Measurements from ENCODE around the gene MRPL43.
"Not testable (repeated sequence)": the region's sequence is repeated elsewhere in the genome, so short reads cannot be mapped to it uniquely, and the experiment has no call there.

Gene MRPL43

DNA sequence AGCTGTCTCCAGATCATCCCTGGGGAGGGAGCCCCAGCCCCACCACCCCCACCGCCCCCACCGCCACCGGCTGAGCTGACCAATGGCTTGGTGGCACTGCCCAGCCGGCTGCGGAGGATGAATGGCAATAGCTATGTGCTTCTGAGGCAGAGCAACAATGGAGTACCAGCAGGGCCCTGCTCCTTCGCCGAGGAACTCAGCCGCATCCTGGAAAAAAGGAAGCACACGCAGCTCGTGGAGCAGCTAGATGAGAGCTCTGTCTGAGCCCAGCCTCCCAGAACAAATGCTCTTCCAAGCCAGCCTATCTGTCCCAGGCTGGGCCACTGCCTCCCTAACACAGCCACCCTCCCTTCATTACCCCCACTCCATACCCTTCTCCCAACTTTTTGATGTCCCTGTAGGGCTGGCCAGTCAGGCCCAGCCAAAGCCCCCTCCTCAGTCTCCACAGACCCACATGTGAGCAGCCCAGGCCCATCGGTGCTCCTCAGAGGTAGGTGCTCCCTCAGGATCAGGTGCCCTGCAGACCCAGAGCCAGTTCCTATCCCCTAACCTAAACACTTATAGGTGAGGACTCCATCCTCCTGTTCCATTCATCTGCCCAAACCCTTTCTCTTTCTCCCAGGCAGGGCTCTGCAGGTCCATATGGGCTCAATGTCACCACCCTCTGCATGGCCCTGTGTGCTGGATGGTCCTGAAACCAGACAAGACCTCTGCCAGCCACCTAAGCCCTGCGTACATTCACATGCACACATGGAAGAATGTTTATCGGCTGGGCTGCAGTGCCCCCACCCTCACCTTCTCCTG is 3.2 kb downstream of the MRPL43 start:
- no peak for DNase-seq (ENCODE audit: low read depth in 2 of 2)

DNA sequence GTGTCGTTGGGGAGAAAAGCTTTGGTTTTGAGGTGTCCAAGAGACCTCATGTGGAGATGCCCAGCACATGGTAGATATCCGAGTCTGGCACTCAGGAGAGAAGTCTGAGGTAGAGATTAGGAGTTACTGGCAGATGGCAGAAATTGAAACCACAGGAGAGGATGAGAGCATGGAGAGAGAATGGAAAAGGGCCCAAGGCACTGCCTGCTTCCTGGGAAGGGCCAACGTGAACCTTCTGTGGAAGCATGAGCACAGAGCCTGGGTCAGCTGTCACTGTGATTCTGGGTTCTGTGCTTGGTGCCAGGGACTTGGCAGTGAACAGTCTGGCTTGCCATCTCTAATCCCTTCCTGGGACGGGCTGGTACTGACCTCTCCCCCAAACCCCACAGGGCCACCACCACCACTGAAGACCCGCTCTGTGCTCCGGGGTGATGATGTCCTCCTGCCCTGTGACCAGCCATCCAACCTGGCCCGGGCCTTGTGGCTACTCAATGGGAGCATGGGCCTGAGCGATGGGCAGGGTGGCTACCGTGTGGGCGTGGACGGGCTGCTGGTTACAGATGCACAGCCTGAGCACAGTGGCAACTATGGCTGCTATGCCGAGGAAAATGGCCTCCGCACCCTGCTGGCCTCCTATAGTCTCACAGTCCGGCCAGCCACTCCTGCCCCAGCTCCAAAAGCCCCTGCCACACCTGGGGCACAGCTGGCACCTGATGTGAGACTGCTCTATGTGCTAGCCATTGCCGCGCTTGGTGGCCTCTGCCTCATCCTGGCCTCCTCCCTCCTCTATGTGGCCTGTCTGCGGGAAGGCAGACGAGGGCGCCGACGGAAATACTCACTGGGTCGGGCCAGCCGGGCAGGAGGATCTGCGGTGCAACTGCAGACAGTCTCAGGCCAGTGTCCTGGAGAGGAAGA is 4.1 kb downstream of the MRPL43 start:
- no peak for DNase-seq (ENCODE audit: low read depth in 2 of 2)

DNA sequence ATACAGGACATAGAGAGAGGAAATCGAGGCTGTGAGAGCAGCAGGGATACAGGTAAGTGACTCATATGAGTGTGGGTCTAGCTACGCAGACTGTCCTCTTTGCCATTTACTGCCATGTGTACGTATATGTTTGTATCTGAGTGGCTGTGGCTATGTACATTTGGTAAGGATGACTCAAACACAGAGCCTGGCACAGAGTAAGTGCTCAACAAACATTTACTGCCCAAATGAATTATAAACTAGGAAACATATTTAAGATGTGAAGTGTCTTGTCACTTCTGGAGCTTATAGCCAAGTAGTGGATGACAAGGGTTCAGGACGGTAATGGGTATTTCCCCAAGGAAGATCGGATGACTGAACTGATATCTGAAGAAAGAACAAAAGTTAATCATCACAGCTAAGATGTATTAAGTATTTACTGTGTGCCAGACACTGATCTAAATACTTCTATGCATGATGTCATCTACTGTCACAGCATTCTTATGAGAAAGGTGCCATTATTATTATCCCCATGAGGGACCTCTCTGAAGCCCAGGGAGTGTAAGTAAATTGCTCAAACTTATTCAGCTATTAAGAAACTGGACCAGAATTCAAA is 6.0 kb downstream of the MRPL43 start:
- DNase-seq (ENCODE audit: low read depth in 2 of 2), result no peak

DNA sequence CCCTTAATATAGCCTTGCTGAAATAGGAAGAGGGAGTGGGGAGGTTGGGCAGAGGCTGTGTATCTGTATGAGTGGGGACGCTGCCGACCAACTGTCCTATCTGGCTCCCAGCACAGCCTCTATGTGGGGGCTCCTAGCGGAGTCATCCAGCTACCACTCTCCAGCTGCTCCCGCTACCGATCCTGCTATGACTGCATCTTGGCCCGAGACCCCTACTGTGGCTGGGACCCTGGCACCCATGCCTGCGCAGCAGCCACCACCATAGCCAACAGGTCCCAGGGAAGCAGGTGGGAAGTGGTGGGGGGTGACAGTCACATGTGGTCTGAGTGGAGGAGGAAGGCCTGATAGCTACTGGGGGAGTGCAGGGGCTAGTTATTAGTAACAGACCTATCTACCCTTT is 6.6 kb downstream of the MRPL43 start:
- no peak for DNase-seq (ENCODE audit: low read depth in 2 of 2)

DNA sequence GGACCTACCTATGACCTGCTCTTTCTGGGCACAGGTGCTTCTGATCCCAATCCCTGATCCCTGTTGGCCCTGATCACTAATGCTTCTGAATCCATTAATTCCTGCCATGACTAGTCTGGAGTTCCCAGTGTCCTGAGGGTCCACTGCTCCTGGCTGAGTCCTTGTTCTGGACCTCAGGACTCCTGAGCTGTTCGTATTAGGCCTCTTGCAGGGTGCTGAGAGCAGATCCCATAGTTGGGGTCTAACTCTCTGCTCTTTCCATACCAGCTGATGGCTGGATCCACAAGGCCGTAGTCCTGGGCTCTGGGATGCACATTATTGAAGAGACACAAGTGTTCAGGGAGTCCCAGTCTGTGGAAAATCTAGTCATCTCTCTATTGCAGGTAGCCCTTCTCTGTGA is 7.0 kb downstream of the MRPL43 start:
- DNase-seq (ENCODE audit: low read depth in 2 of 2), result no peak

DNA sequence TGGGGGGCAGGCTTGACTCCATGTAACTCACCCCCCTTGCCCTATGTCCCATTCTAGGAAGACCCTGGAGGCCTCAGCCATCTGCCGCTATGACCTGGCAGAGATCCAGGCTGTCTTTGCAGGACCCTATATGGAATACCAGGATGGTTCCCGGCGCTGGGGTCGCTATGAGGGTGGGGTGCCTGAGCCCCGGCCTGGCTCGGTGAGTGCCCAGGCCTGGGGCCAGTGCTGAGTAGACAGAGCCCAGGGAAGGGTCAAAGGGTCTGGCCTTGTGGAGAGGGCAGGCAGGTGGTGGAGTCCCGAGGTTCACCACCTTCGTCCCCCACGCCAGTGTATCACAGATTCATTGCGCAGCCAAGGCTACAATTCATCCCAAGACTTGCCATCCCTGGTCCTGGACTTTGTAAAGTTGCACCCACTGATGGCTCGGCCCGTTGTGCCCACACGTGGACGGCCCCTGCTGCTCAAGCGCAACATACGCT is 7.5 kb downstream of the MRPL43 start:
- DNase-seq (ENCODE audit: low read depth in 2 of 2), result no peak

DNA sequence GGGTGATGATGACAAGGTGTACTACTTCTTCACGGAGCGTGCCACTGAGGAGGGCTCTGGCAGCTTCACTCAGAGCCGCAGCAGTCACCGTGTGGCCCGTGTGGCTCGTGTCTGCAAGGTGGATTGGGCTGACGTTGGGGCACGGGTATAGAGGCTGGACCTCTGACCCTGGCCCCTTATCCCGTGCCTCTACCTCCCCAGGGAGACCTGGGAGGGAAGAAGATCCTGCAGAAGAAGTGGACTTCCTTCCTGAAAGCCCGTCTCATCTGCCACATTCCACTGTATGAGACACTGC is 8.4 kb downstream of the MRPL43 start:
- DNase-seq (ENCODE audit: low read depth in 2 of 2), result no peak

DNA sequence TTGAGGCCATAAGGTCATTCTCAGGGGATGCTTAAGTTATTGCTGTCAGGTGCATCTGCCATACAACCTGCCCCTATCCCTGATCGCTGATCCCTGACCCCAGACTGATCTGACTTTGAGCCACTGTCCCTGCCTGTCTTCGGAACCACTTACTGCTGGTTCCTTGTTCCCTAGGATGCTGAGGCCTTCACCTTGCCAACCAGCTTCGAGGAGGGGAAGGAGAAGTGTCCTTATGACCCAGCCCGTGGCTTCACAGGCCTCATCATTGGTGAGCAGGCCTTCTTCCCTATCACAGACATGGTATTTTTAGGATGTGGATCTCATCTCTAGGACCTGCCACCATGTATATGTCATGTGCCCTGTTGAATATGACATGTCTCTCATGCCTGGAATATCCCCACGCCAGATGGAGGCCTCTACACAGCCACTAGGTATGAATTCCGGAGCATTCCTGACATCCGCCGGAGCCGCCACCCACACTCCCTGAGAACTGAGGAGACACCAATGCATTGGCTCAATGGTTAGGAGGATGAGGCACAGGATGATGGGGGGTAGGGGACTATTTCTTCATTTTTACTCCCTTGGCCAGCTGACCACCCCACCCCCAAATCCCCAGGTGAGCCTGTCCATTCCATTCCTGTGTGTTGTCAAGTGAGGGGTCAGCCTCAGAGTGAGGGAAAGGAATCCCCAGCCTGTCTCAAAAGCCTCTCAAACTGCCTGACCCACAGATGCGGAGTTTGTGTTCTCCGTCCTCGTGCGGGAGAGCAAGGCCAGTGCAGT is 9.0 kb downstream of the MRPL43 start:
- DNase-seq (ENCODE audit: low read depth in 2 of 2), result no peak

DNA sequence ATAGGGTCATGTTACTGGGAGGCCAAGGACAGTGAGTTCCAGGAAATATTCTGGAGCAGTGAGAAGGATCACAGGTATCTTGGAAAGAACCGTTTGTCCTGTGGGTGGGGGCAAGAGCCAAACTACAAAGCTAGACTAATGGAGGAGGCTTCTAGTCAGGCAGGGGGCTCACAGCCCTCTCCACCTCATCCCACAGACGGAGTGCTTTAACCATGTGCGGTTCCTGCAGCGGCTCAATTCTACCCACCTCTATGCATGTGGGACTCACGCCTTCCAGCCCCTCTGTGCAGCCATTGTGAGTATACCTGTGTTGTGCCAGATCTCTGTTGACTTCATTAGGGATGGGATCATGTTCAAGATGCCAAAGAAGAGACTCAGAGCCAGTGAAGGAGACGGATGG is 9.9 kb downstream of the MRPL43 start:
- DNase-seq (ENCODE audit: low read depth in 2 of 2), result no peak

DNA sequence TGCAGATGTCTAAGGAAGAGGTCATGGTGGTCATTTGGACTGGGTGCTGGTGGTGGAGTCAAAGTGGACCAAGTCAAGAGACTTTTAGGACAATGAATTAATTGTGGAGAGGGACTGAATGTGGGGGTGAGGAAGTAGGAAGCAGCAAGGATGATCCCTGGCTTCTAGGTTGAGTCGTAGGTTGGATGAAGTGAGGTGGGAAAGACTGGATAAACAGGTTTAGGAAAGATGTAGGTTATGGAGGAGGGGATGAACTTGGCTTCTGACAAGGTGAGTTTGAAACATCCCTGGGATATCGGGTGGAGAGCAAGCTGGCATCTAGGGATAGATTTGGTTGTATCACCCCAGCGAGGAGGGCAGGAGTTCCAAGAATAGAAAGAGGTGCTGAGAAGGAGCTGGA is 10.4 kb downstream of the MRPL43 start:
- DNase-seq (ENCODE audit: low read depth in 2 of 2), result no peak

DNA sequence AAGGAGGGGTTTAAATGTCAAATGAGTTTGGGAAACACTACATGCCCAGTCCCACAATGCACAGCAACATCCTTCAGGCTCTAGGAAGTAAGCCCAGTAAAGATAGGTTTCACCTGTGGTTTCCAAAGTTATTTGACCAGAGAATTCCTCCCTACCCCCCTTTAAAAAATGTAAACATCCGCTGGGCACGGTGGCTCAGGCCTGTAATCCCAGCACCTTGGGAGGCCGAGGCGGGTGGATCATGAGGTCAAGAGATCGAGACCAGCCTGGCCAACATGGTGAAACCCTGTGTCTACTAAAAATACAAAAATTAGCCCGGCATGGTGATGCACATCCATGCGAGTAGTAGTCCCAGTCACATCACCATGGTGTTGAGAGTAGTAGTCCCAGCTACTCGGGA is 11.9 kb downstream of the MRPL43 start:
- DNase-seq (ENCODE audit: low read depth in 2 of 2), result not testable (repeated sequence)

DNA sequence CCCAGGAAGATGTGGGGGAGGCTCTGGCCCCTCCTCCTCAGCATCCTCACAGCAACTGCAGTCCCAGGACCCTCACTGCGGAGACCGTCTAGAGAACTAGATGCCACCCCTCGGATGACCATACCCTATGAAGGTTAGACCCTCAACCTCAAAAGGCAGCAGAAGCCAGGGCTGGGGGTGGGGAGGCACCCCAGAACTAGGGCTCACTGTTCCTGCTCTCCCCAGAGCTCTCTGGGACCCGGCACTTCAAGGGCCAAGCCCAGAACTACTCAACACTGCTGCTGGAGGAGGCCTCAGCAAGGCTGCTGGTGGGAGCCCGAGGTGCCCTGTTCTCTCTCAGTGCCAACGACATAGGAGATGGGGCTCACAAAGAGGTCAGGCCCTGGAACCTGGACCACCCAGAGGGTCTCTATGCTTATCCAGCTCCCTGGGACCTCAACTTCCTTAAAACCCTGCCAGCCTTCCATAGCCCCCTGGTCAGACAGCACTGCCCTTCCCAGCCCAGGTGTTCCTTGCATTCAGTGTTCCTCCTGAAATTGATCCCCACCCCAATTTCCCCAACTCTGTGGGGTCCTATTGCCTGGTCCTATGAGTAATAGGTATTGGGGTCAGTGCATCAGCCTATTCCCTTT is 14.3 kb downstream of the MRPL43 start:
- DNase-seq (ENCODE audit: low read depth in 2 of 2), result no peak

DNA sequence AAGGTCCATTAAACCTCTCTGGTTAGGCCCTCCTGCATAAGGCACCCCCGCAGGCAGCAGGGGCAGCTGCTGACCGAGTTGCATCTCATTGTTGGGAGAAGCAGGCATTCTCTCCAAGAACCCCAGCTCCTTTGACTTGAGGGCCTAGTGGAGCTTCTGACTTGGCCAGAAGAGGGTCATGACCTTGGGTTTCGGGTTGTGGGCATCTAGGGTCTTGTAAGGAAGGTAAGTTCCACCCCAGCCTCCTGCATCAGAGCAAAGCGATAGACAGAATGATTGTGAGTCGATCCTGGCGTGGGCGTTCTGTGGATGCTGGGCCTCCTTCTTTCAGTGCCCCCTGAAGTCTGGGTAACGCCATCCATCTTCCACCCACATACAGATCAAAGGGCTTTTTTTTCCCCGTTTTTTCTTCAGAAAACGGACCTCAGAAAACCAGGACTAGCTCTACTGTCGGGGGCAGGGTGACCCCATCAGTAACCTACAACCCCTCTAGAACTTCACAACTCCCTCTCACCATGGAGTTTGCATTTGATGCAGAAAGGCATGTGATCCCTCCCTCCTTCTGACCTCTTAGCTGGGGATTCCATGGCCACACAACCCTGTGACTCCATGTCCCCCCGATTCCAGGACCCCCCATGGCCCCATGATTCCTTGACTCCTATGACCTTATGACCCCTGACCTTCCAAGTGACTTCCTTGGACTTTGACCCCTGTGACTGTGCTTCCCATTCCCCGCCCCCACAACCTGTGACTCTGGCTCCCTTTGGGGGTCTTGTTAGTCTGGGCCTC is 15.0 kb downstream of the MRPL43 start:
- no peak for DNase-seq (ENCODE audit: low read depth in 2 of 2)

DNA sequence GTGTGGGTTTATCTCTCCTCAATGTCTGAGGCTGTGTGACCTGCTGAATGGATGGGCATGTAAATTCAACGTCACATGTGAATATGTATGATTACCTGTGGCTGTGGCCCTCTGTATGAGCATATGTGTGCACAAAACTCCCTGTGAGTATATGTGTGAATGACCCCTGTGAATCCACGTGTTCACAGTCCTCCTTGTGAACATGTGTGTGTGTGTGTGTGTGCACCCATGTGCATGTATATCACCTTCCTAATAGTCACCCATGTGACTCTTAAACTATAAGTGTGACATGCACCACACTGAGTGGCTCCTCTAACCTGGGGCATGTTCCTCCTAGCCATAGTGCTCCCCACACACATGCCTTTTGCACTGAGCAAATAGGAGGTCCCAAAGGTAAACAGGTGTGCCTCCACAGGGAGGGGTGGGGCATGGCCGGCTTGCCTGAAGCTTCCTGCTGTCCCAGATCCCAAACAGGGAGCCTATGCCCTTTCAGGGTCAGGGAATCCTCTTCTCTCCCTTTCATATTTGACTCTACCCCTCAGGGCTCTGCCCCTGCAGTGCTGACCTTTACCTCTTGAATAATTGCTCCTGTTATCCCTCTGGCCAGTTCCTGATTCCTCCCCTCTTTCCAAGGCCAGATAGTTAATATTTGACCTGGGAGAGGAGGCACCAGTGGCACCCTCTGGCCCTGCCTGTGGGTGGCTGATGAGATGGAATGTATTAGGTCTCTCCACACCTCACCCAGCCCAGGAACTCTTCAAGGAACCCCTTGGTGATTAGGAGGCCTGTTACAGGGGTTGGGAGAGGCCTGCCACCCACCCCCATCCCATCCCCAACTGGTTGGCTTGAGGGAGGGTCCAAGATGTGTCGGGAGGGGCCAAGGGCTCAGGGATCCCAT is 16.1 kb downstream of the MRPL43 start:
- DNase-seq (ENCODE audit: low read depth in 2 of 2), result no peak

DNA sequence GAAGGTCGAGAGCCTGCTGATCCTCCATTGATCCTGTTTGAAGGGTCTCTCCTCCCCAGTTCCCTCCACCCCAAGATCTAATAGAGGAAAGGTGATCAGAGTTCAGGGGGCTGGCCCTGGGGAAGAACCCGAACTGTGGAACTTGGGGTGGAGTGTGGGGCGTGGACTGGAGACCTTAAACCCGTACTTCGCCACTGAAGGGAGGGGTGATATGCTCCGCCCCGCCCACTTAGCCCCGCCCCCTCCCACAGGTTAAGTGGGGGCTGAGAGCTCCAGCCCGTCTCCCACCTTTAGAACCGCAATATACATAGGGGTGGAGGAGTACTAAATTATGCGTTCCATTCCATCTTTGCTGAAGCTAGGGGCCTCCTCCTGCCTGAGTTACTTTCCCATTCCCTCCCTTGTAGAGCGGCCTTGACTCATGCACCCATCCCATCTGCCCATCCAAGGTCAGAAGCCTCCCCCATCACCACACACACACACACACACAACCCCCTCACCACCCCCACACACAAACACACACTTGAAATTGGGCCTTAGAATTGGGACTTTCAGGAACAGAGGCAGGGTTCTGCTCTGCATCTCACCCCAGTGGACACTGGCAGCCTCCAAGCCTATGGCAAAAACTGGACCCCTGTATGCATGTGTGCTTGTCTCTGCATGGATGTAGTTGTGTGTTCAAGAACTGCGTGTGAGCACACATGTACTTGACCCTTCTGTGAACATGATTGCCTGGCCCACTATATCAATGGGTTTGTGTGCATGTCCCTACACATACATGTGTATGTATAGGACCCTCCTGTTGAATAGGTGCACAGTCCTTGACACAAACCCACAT is 17.0 kb downstream of the MRPL43 start:
- no peak for DNase-seq (ENCODE audit: low read depth in 2 of 2)

DNA sequence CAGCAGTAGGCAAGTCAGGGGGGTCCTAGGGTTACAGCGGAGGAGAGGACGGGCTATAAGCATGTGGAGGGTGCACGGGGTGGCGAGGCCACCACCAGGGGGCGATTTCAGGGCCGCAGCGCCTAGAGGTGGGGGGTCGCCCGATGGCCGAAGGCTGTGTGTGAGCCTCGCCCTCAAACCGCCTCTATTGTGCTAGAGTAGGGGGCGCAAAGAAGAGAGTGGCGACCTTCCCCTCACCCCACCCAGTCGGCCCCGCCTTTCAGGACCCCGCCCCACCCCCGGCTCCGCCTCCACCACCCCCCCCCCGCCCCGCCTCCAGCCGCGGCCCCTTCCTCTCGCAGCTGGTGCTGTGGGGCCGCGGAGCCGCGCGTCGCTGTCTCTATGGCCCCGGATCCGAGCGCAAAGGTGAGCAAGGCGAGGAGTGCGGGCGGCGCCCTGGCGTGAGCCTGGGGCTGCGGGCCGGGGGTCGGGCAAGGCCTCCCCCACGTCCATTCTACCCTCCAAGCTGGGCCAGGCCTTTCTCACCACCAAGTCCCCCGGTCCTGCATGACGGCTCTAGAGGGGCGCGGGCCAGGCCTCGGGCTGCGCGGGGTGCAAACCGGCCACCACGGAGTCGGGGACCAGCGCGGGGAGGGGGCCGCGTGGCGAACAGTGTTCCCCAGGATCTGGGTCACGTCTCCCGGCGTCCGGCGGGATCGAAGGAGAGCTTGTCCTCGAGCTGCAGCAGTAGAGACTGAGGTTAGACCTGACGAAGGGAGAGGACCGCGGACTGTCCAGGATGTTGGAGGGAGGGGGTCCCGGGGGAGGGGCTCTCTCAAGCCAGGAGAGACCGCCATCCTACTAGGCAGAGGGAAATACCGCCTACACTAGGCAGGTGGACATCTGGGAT is 17.9 kb downstream of the MRPL43 start, which contains the start of gene SEMA4G:
TSS of gene SEMA4G (plus strand) at position 318 of the 889 bp plus-strand sequence. CDS start 3,409 bp downstream, outside the sequence.
- no peak for DNase-seq (ENCODE audit: low read depth in 2 of 2)

DNA sequence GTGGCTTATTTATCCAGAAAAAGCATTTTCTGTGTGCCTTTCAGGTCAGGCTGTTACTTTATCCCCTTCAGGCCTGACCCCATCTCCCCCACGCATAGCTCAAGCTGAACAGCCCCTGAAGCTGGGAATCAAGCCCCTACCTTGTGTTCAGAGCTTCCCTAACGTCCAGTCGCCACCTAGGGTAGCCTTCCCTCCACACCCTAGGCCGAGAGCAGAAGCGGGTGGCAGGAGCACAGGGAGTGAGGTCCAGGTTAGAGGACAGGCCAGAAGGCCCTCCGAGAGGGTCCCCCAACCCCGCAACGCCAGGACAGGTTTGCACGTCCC is 18.5 kb downstream of the MRPL43 start:
- no peak for DNase-seq (ENCODE audit: low read depth in 2 of 2)
